ENCODE data around the gene UBE2E2.

The UBE2E2 gene

DNA sequence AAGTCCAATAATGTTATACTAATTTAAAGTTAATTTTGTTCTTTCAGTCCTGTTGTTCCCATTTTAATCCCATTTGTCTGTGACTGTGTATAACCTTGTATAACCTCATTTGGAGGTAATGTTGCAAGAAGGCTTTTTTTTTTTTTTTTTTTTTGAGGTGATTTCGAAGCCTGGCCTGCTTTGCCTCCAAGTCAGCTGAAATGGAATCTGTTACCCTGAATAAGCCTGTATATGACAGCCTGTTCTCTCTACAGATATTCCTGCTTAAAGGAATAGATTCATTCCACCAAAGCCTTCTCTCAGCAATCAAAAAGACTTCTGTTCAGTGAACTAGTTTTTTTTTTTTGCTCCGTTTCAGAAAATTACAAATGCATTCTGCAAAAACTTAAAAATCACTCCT is 330.9 kb downstream of the UBE2E2 start:
- DNase-seq (ENCODE audit: low read depth), result no peak
- H3K4me3 ChIP-seq (ENCODE audit: low read depth, low read length), result no peak overlapping the region
- TF ChIP-seq, protein P1, sequence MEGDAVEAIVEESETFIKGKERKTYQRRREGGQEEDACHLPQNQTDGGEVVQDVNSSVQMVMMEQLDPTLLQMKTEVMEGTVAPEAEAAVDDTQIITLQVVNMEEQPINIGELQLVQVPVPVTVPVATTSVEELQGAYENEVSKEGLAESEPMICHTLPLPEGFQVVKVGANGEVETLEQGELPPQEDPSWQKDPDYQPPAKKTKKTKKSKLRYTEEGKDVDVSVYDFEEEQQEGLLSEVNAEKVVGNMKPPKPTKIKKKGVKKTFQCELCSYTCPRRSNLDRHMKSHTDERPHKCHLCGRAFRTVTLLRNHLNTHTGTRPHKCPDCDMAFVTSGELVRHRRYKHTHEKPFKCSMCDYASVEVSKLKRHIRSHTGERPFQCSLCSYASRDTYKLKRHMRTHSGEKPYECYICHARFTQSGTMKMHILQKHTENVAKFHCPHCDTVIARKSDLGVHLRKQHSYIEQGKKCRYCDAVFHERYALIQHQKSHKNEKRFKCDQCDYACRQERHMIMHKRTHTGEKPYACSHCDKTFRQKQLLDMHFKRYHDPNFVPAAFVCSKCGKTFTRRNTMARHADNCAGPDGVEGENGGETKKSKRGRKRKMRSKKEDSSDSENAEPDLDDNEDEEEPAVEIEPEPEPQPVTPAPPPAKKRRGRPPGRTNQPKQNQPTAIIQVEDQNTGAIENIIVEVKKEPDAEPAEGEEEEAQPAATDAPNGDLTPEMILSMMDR (conservative IDR thresholded peaks at IDR 0.05; ENCODE audit: low read depth, low read length), result no peak

DNA sequence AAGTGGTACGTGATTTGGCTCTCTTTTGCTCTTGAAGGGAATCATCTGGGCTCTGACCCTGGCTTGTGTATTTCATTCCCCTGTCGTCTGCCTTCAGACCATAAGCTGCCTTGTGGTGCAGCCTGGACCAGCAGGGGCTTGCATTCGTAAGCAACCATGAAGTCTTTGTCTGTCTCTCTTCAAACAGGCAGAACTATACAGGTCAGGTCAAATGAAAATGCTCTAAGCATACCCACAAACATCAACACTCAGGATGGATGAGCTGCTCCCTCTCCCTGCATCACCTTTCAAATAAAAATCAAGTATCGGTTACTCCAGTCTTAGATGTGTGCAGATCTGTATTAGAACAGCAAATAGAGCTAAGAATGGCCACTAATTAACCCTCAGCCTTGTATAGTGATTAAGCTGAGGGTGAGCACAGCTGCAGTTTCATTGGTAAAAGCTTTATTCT is 334.0 kb downstream of the UBE2E2 start:
- no peak overlapping the region for H3K4me3 ChIP-seq (ENCODE audit: low read depth, low read length)
- DNase-seq (ENCODE audit: low read depth), result no peak
- TF ChIP-seq, protein P1 (conservative IDR thresholded peaks at IDR 0.05; ENCODE audit: low read depth, low read length), result no peak

DNA sequence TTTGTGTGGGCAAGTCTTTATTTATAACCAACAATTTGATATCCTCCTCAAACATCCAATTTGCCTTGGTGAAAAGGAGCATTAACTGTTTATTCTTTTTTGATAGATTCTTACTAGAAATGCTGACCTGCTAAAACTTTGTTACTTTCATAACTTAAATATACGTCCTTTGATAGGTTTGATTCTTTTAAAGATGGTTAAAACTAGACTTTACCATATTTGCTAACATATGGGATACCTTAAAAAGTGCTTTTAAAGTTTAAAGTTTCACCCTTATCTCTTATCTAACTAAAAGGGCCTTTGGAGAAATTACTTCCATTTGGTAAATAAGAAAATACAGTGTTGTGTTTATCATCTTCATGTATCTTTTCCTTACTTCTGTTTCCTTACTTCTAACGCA is 336.1 kb downstream of the UBE2E2 start:
- TF ChIP-seq, protein P1 (conservative IDR thresholded peaks at IDR 0.05; ENCODE audit: low read depth, low read length), result no peak
- H3K4me3 ChIP-seq (ENCODE audit: low read depth, low read length), result no peak overlapping the region
- DNase-seq (ENCODE audit: low read depth), result no peak

DNA sequence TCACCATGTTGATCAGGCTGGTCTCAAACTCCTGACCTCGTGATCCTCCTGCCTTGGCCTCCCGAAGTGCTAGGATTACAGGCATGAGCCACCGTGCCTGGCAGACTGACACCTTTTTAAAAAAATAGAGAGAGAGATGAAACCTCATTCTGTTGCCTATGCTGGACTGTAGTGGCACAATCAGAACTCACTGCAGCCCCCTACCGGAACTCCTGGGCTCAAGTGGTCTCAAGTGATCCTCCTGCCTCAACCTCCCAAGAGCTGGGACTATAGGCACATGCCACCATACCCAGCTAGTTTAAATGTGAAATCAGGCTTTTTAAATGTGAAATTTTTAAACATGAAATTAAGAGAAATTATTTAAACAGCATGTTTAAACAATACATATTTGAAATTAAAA is 337.5 kb downstream of the UBE2E2 start:
- no peak for DNase-seq (ENCODE audit: low read depth)
- TF ChIP-seq, protein P1 (conservative IDR thresholded peaks at IDR 0.05; ENCODE audit: low read depth, low read length), result no peak
- no peak overlapping the region for H3K4me3 ChIP-seq (ENCODE audit: low read depth, low read length)

DNA sequence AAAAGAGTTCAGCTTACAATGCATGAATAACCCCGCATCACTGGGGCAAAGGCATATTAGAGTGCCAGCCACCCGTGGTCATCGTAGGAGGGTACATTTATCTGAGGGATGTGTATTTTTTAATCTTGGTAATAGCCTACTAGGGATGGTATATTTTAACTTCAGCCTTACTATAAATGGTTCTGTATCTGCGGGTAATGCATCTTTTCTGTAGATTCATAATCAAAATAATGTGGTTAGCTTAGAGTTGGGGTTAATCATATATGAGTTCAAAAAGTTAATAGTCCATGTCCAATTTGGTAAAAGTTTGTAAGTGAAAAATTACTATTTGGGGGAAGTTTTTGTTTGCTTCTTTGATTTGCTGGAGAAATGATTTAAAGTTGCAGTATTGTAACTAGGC is 339.0 kb downstream of the UBE2E2 start:
- H3K4me3 ChIP-seq (ENCODE audit: low read depth, low read length), result no peak overlapping the region
- TF ChIP-seq, protein P1 (conservative IDR thresholded peaks at IDR 0.05; ENCODE audit: low read depth, low read length), result no peak
- DNase-seq (ENCODE audit: low read depth), result no peak

DNA sequence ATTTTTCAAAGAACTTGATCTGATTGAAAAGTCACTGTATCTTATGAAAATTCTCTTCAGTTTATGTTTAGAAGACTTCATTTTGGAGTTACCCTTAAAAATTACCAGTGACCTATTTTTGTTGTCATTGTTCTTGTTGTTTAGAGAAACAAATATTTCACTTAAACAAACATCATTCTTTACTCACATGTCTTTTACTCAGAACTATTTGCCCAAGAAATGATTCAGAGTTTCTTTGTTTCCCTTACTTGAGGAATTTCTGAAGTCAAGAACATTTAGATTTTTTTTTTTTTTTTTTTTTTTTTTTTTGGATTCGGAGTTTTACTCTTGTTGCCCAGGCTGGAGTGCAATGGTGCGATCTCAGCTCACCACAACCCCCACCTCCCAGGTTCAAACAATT is 343.1 kb downstream of the UBE2E2 start:
- TF ChIP-seq, protein P1 (conservative IDR thresholded peaks at IDR 0.05; ENCODE audit: low read depth, low read length), result no peak
- no peak overlapping the region for H3K4me3 ChIP-seq (ENCODE audit: low read depth, low read length)
- DNase-seq (ENCODE audit: low read depth), result no peak

DNA sequence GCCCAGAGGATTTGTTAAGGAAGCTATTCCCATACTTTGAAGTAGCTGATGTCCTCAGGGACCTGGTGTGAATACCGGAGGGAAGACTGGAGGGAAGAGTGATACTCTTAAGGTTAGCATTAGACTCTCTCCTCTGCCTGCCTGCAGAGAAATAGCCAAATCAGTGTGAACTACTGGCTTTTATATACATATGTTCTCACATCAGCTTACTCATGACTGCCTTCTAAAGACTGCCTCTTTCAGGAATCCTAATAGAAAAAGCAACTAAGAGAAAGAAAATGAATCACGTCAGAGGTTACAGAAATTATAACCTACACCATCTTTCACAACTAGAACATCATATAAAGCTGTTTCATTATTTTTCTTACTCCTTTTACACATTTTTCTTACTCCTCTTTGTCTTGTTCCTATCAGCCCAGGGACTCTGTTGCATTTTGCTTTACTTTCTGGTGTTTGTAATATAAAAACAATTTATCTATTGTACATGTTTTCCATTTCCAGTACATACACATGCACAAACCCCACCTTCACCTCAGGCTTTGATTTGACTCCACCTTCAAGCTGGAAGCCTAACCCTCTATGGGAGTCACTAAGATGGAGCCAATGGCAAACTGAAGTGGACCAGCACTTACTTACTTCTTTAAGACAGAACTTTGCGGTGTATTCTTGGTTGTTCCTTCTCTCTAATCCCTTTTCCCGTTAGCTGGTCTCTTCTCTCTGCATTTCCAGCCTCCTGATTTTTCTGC is 345.0 kb downstream of the UBE2E2 start:
- TF ChIP-seq, protein P1 (conservative IDR thresholded peaks at IDR 0.05; ENCODE audit: low read depth, low read length), result no peak
- peak; percentile 13 for DNase-seq (ENCODE audit: low read depth)
- H3K4me3 ChIP-seq (ENCODE audit: low read depth, low read length), result no peak overlapping the region

All from choroid plexus epithelial cell (primary cell).